Thyroid gland (tissue), 4 donors: ENCODE data around the gene POLR2L.
A peak's percentile ranks its signal among the peaks of the same experiment; 100 is the strongest.

Experiments
- CTCF ChIP-seq, 6 experiments: fragments of 200-600 bp in 3 of 6; fragments of 450-650 bp in 3 of 6; sonication (generic) in 3 of 6; IDR thresholded peaks; one replicate each; pipeline ENCODE4 v1.5.1; 2016 to 2019; ENCODE audit warnings: antibody characterized with exemption in 6 of 6, mild to moderate bottlenecking in 2 of 6, inconsistent platforms in 1 of 6, moderate library complexity in 1 of 6
- POLR2A ChIP-seq, 2 donors: fragments of 450-650 bp; IDR thresholded peaks; one replicate each; pipeline ENCODE4 v1.6.1; 2017; ENCODE audit warnings: antibody characterized with exemption in 2 of 2, mild to moderate bottlenecking in 2 of 2, moderate library complexity in 1 of 2

GRCh38 chr11:844693-845644, 2.6 kb upstream of the POLR2L start:
- TF ChIP-seq CTCF (IDR thresholded peaks at IDR 0.05) = peak in 1 of 6 experiments; percentile 1
- peak in 1 of 2 donors; percentile 49 for TF ChIP-seq POLR2A (IDR thresholded peaks at IDR 0.05)
